Activated CD4-positive, alpha-beta T cell treated with anti-CD3 and anti-CD28 coated beads, Interleukin-2, amount 10 ng/mL, durations not matched to agents 24 days and 14 days (primary cell): Measurements from ENCODE around the gene CA5A. TPM values are rescaled to one million over a fixed set of nuclear protein-coding genes. Genes with fewer than 3 reads are reported as not detected.
"Not testable (repeated sequence)": the region's sequence is repeated elsewhere in the genome, so short reads cannot be mapped to it uniquely, and the experiment has no call there.

Source experiments
- DNase-seq: peaks from one replicate; pipeline ENCODE4 v3.0.0; 2022
- H3K27ac Mint-ChIP-seq: one replicate; pipeline ENCODE4 v1.8.0; 2022; ENCODE audit warnings: mild to moderate bottlenecking, mixed read lengths
- H3K27me3 Mint-ChIP-seq: one replicate; pipeline ENCODE4 v1.8.0; 2022; ENCODE audit warnings: mixed read lengths
- H3K36me3 Mint-ChIP-seq: one replicate; pipeline ENCODE4 v1.8.0; 2022; ENCODE audit warnings: low read depth, mild to moderate bottlenecking, mixed read lengths
- H3K4me1 Mint-ChIP-seq: one replicate; pipeline ENCODE4 v1.8.0; 2021; ENCODE audit warnings: mixed read lengths
- H3K4me3 Mint-ChIP-seq: one replicate; pipeline ENCODE4 v1.8.0; 2022; ENCODE audit warnings: mild to moderate bottlenecking, moderate library complexity, mixed read lengths
- H3K9me3 Mint-ChIP-seq: one replicate; pipeline ENCODE4 v1.8.0; 2021; ENCODE audit warnings: mixed read lengths
- intact Hi-C: fragments of 100-400 bp; cut with micrococcal nuclease; formaldehyde crosslinking; loops from one replicate; pipeline ENCODE4 v1.15.1; 2023
- total RNA-seq: library from RNA; stranded (reverse); gene quantifications from 2 replicates; pipeline ENCODE4 v1.2.3, GENCODE V29; 2022

The CA5A gene
- total RNA-seq, 1 donor from 2014 or later: not detected

- intact Hi-C loops, DNase-seq, H3K4me1 Mint-ChIP-seq, H3K27ac Mint-ChIP-seq, H3K36me3 Mint-ChIP-seq, H3K27me3 Mint-ChIP-seq, H3K9me3 Mint-ChIP-seq, H3K4me3 Mint-ChIP-seq: not testable (repeated sequence)
These were observed 3.7 kb downstream of the CA5A start for GRCh38 chr16:87932475-87933139.

- intact Hi-C loops: no loop called here
- H3K4me3 Mint-ChIP-seq: no peak overlapping the region
- H3K9me3 Mint-ChIP-seq: no peaks in the 10 kb centered on the region
- peaks cover 2% of the 10 kb centered on the region for H3K4me1 Mint-ChIP-seq
- peak overlapping the region; percentile 51 for H3K27ac Mint-ChIP-seq
- H3K36me3 Mint-ChIP-seq: no peaks in the 10 kb centered on the region
- no peaks in the 10 kb centered on the region for H3K27me3 Mint-ChIP-seq
- peak; percentile 70 for DNase-seq
These were observed 4.8 kb downstream of the CA5A start for GRCh38 chr16:87931504-87931903.

- Mint-ChIP-seq H3K4me1 (peaks cover 6% of the 10 kb centered on the region), H3K27me3 (peaks cover 3% of the 10 kb centered on the region), H3K36me3 (no peaks in the 10 kb centered on the region), H3K27ac (no peak overlapping the region), H3K4me3 (no peak overlapping the region), H3K9me3 (no peaks in the 10 kb centered on the region)
- no peak for DNase-seq
- intact Hi-C loops: no loop called here
These were observed 5.9 kb downstream of the CA5A start for GRCh38 chr16:87930456-87930855.

GRCh38 chr16:87929986-87930385, 6.3 kb downstream of the CA5A start:
- Mint-ChIP-seq H3K27me3 (peaks cover 3% of the 10 kb centered on the region), H3K27ac (no peak overlapping the region), H3K4me1 (peaks cover 6% of the 10 kb centered on the region), H3K36me3 (no peaks in the 10 kb centered on the region), H3K4me3 (no peak overlapping the region), H3K9me3 (no peaks in the 10 kb centered on the region)
- intact Hi-C loops: no loop called here
- no peak for DNase-seq

- Mint-ChIP-seq H3K9me3 (no peaks in the 10 kb centered on the region), H3K36me3 (no peaks in the 10 kb centered on the region), H3K4me1 (peaks cover 6% of the 10 kb centered on the region), H3K27ac (no peak overlapping the region), H3K27me3 (peaks cover 4% of the 10 kb centered on the region), H3K4me3 (no peak overlapping the region)
- DNase-seq: no peak
- intact Hi-C loops: no loop called here
These were observed 9.2 kb downstream of the CA5A start for GRCh38 chr16:87927195-87927562.

GRCh38 chr16:87926246-87927194, 9.8 kb downstream of the CA5A start:
- H3K4me3 Mint-ChIP-seq: peak overlapping the region; percentile 22
- intact Hi-C loops: no loop called here
- H3K4me1 Mint-ChIP-seq: peaks cover 6% of the 10 kb centered on the region
- peak; percentile 63 for DNase-seq
- no peaks in the 10 kb centered on the region for H3K9me3 Mint-ChIP-seq
- H3K27ac Mint-ChIP-seq: no peak overlapping the region
- H3K27me3 Mint-ChIP-seq: peaks cover 4% of the 10 kb centered on the region
- no peaks in the 10 kb centered on the region for H3K36me3 Mint-ChIP-seq

- Mint-ChIP-seq H3K27me3 (peaks cover 4% of the 10 kb centered on the region), H3K4me3 (no peak overlapping the region), H3K4me1 (peaks cover 6% of the 10 kb centered on the region), H3K9me3 (no peaks in the 10 kb centered on the region), H3K27ac (no peak overlapping the region), H3K36me3 (no peaks in the 10 kb centered on the region)
- intact Hi-C loops: no loop called here
- DNase-seq: no peak
These were observed 11.3 kb downstream of the CA5A start for GRCh38 chr16:87924811-87925670.

GRCh38 chr16:87924041-87924810, 12.1 kb downstream of the CA5A start:
- H3K27ac Mint-ChIP-seq: no peak overlapping the region

GRCh38 chr16:87922250-87922871, 14.0 kb downstream of the CA5A start:
- H3K36me3 Mint-ChIP-seq: no peaks in the 10 kb centered on the region
- DNase-seq: no peak
- H3K27me3 Mint-ChIP-seq: peaks cover 4% of the 10 kb centered on the region
- peaks cover 10% of the 10 kb centered on the region for H3K4me1 Mint-ChIP-seq
- H3K27ac Mint-ChIP-seq: no peak overlapping the region
- H3K9me3 Mint-ChIP-seq: no peaks in the 10 kb centered on the region
- no peak overlapping the region for H3K4me3 Mint-ChIP-seq
- intact Hi-C loops: no loop called here

More at GRCh38 chr16:87924041-87924810, 12.1 kb downstream of the CA5A start:
- intact Hi-C loops: no loop called here
- H3K36me3 Mint-ChIP-seq: no peaks in the 10 kb centered on the region
- peaks cover 4% of the 10 kb centered on the region for H3K27me3 Mint-ChIP-seq
- peaks cover 6% of the 10 kb centered on the region for H3K4me1 Mint-ChIP-seq
- no peak overlapping the region for H3K4me3 Mint-ChIP-seq
- H3K9me3 Mint-ChIP-seq: no peaks in the 10 kb centered on the region
- no peak for DNase-seq

- no peak overlapping the region for H3K27ac Mint-ChIP-seq
- H3K36me3 Mint-ChIP-seq: no peaks in the 10 kb centered on the region
- H3K4me1 Mint-ChIP-seq: peaks cover 6% of the 10 kb centered on the region
- DNase-seq: no peak
- H3K27me3 Mint-ChIP-seq: peaks cover 4% of the 10 kb centered on the region
- no peak overlapping the region for H3K4me3 Mint-ChIP-seq
- intact Hi-C loops: no loop called here
- H3K9me3 Mint-ChIP-seq: no peaks in the 10 kb centered on the region
These were observed 15.0 kb downstream of the CA5A start for GRCh38 chr16:87921236-87921773.

GRCh38 chr16:87919681-87919994, 16.7 kb downstream of the CA5A start:
- no peaks in the 10 kb centered on the region for H3K36me3 Mint-ChIP-seq
- intact Hi-C loops: no loop called here
- no peaks in the 10 kb centered on the region for H3K9me3 Mint-ChIP-seq
- no peak overlapping the region for H3K4me3 Mint-ChIP-seq
- no peaks in the 10 kb centered on the region for H3K27me3 Mint-ChIP-seq
- DNase-seq: no peak
- no peak overlapping the region for H3K27ac Mint-ChIP-seq
- H3K4me1 Mint-ChIP-seq: peaks cover 4% of the 10 kb centered on the region

- H3K9me3 Mint-ChIP-seq: no peaks in the 10 kb centered on the region
- no peak overlapping the region for H3K4me3 Mint-ChIP-seq
- no peak overlapping the region for H3K27ac Mint-ChIP-seq
- no peaks in the 10 kb centered on the region for H3K27me3 Mint-ChIP-seq
- intact Hi-C loops: no loop called here
- H3K4me1 Mint-ChIP-seq: peaks cover 4% of the 10 kb centered on the region
- no peaks in the 10 kb centered on the region for H3K36me3 Mint-ChIP-seq
- DNase-seq: no peak
These were observed 17.3 kb downstream of the CA5A start for GRCh38 chr16:87918866-87919680.
